GM11168 (cell line): ENCODE results near the gene FARP1.

Experiments
- in situ Hi-C: fragments of 300-500 bp; cut with MboI; formaldehyde crosslinking; loops from one replicate; pipeline ENCODE4 v1.12.0; 2022; ENCODE audit warnings: low sequenced_read_pairs; ENCODE audit not compliant: unreplicated experiment

The FARP1 gene

DNA sequence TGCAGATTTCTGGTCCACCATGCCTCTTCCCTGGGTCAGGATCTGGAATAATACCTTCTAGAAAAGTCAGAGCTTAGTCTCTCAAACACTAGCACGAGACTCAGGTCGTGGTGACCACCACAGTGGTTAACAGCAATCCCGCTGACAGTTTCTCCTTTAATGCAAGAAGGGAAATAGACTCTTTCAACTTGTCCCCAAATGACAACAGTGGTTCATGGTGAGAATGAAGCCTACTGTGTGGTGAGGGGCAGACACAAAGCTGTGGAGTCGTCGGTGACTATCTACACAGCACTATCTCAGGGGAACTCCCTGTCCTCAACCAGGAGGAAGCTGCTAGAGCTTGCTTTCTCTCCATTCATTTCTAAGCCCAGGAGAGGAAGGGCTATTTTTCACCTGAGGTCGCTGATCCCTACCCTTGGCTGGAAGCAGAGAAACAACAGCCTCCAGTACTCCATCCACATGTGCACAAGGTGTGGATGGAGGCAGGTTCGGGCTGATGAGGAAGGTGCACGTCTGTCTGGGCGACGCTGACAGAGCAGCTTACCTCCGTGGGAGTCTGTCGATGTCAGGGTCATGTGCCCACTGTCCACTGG, 361.6 kb downstream of the FARP1 start:
- in situ Hi-C loops, result no loop called here
